ENCODE measurements around the gene TINCR.

The TINCR gene

DNA sequence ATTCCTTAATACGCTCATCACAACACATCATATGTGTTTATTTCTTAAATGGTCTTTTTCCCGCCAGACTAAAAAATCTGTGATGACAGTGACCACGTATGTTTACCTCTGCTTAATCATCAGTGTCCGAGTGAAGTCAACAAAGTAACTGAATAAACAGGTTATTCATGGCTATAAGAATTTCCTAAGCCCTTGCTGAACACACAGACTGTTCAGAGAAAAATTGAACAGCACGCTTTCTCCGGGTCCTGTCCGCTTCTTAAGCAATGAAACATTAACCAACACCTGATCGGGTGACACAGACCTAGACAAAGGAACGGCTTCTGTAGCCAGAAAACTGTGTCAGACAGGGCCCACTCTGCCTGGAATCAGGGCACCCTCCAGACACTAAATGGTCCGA, 40.5 kb upstream of the TINCR start:
- TF ChIP-seq, protein P1, sequence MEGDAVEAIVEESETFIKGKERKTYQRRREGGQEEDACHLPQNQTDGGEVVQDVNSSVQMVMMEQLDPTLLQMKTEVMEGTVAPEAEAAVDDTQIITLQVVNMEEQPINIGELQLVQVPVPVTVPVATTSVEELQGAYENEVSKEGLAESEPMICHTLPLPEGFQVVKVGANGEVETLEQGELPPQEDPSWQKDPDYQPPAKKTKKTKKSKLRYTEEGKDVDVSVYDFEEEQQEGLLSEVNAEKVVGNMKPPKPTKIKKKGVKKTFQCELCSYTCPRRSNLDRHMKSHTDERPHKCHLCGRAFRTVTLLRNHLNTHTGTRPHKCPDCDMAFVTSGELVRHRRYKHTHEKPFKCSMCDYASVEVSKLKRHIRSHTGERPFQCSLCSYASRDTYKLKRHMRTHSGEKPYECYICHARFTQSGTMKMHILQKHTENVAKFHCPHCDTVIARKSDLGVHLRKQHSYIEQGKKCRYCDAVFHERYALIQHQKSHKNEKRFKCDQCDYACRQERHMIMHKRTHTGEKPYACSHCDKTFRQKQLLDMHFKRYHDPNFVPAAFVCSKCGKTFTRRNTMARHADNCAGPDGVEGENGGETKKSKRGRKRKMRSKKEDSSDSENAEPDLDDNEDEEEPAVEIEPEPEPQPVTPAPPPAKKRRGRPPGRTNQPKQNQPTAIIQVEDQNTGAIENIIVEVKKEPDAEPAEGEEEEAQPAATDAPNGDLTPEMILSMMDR (IDR thresholded peaks at IDR 0.05; ENCODE audit: borderline replicate concordance, control extremely low read depth, extremely low read depth, insufficient read depth, missing control alignments): no peak
- no peak for DNase-seq (ENCODE audit: low spot score)
- in situ Hi-C loops (cut with MboI; ENCODE audit: low sequenced_read_pairs, unreplicated experiment): no loop called here

DNA sequence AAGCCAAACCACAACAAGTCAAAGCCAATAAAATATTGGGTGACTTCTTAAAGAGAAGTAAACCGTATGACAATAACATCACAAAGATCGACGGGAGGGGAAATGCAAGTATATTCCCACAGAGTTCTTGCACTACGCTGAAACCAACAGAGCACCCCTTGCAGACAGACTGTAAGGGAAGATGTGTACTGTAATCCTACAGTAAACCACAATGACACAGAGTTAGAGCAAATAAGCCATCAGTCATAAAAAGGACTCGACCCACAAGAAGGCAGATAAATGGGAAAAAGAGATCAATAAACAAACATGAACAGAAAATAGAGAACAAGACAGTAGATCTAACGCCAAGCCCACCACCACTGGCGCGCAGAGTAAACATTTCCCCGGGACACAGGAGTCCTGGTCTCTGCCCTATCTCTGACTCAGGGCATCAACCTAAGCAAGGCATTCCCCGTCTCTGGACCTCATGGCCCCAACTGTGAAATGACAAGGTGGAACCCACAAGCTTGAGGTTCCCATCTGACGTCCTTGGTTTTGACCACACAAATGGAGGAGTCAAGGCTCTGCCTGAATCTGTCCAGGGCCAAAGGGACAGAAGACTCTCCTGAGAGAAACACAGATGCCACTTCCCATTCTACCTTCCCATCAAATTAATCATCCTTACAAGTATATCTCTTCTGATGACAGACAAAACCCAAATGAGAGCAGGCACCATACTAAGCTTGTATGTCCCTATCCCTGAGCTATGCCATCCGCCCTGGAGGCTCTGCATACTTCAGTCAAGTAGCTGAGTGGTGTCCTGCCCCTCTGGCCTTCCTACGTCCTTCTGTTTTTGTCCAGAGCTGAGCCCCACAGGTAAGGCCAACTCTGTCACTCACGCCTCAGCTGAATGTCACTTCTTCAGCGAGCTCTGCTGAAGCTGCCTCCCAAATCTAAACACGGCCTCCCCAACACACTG, 39.8 kb upstream of the TINCR start:
- in situ Hi-C loops (cut with MboI; ENCODE audit: low sequenced_read_pairs, unreplicated experiment): no loop called here
- TF ChIP-seq, protein P1 (IDR thresholded peaks at IDR 0.05; ENCODE audit: borderline replicate concordance, control extremely low read depth, extremely low read depth, insufficient read depth, missing control alignments): no peak
- no peak for DNase-seq (ENCODE audit: low spot score)

DNA sequence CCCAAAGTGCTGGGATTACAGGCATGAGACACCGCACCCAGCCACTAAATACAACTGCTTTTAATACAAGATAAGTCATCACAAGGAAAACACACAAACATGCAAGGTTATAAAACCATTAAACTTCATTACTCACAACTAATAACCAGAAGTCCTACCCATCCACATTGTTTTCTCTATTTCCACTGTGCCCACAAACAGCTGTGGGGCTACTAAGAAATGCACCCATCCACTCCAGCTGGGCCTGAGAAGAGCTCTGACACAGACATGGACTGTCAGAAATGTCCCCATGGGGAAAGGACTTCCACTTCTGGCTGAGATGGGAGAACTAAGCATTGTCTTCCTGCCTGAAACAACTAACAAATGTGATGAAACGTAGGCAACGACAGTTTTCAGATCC, 37.6 kb upstream of the TINCR start:
- in situ Hi-C loops (cut with MboI; ENCODE audit: low sequenced_read_pairs, unreplicated experiment): no loop called here
- TF ChIP-seq, protein P1 (IDR thresholded peaks at IDR 0.05; ENCODE audit: borderline replicate concordance, control extremely low read depth, extremely low read depth, insufficient read depth, missing control alignments): no peak
- no peak for DNase-seq (ENCODE audit: low spot score)

DNA sequence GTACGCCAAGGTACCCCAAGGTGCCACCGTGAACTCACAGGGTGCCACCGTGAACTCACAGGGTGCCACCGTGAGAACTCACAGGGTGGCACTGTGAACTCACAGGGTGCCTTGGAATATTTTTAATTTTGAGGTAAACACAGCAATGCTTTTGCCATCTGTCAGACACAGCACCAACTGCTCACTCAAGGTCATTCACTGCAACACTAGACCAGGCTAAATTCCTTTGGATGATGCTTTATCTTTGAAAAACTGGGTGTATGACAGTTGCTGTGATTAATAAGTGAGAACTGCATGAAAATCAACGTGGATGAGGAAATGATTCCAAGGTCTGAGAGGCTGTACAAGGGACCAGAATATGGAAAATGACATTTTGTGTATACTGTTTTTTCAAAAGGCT, 35.9 kb upstream of the TINCR start:
- DNase-seq (ENCODE audit: low spot score): no peak
- in situ Hi-C loops (cut with MboI; ENCODE audit: low sequenced_read_pairs, unreplicated experiment): no loop called here
- TF ChIP-seq, protein P1 (IDR thresholded peaks at IDR 0.05; ENCODE audit: borderline replicate concordance, control extremely low read depth, extremely low read depth, insufficient read depth, missing control alignments): no peak

DNA sequence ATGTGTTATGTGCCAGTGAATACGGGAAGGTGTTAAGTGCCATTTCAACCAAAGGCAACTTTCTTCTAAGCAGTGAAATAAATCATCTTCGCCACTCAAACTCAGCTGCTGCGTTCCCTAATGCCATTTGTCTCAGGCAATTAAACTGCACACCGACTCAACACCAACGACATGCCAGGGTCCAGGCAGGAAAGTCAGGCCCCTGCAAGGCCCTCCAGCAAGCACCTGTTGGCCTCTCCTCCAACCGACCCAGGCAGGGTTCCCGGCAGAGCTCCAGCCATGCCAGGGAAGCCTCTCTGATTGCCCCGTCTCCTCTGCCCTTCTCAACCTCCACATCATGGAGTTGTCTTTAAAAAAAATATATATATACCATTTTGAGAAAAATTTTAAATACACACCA, 33.0 kb upstream of the TINCR start:
- DNase-seq (ENCODE audit: low spot score): no peak
- in situ Hi-C loops (cut with MboI; ENCODE audit: low sequenced_read_pairs, unreplicated experiment): no loop called here
- TF ChIP-seq, protein P1 (IDR thresholded peaks at IDR 0.05; ENCODE audit: borderline replicate concordance, control extremely low read depth, extremely low read depth, insufficient read depth, missing control alignments): no peak

DNA sequence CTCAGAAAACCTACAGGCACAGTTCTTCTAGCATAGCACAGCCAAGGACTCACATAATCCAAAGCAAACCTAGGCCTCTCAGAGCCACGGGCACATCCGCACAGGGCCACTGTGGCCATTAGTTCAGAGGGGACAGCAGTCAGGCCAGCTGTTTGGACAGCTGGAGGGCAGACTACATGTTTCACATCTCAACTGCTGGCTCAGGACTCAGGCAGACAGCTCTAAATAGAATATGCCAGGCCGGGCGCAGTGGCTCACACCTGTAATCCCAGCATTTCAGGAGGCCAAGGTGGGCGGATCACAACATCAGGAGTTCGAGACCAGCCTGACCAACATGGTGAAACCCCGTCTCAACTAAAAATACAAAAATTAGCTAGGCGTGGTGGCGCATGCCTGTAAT, 28.0 kb upstream of the TINCR start:
- TF ChIP-seq, protein P1 (IDR thresholded peaks at IDR 0.05; ENCODE audit: borderline replicate concordance, control extremely low read depth, extremely low read depth, insufficient read depth, missing control alignments): no peak
- in situ Hi-C loops (cut with MboI; ENCODE audit: low sequenced_read_pairs, unreplicated experiment): no loop called here
- no peak for DNase-seq (ENCODE audit: low spot score)
